Stomach smooth muscle (tissue), 2 donors: ENCODE measurements around the gene RPTOR.

ENCODE experiments used
- H3K27ac ChIP-seq: one replicate; pipeline ENCODE4 v1.7.0; 2013; ENCODE audit warnings: mild to moderate bottlenecking, low read length, inconsistent platforms
- H3K27me3 ChIP-seq, 2 donors: one replicate each; pipeline ENCODE4 v1.7.0; 2013; ENCODE audit warnings: low read length in 2 of 2; ENCODE audit not compliant: insufficient read depth in 2 of 2, control insufficient read depth in 1 of 2
- H3K36me3 ChIP-seq, 2 donors: one replicate each; pipeline ENCODE4 v1.7.0; 2013; ENCODE audit warnings: low read length in 2 of 2; ENCODE audit not compliant: control insufficient read depth in 2 of 2, insufficient read depth in 2 of 2
- H3K4me1 ChIP-seq: one replicate; pipeline ENCODE4 v1.7.0; 2013; ENCODE audit warnings: low read length; ENCODE audit not compliant: control insufficient read depth, insufficient read depth
- H3K4me3 ChIP-seq, 2 donors: one replicate each; pipeline ENCODE4 v1.7.0; 2013; ENCODE audit warnings: low read length in 2 of 2
- H3K9ac ChIP-seq, 2 donors: one replicate each; pipeline ENCODE4 v1.7.0; 2013; ENCODE audit warnings: low read length in 2 of 2, mild to moderate bottlenecking in 1 of 2
- H3K9me3 ChIP-seq, 2 donors: one replicate each; pipeline ENCODE4 v1.7.0; 2013; ENCODE audit warnings: low read length in 2 of 2; ENCODE audit not compliant: control insufficient read depth in 2 of 2
- donor health status: healthy.
- donor health status: Pancreatic carcinoma.

RPTOR gene

DNA sequence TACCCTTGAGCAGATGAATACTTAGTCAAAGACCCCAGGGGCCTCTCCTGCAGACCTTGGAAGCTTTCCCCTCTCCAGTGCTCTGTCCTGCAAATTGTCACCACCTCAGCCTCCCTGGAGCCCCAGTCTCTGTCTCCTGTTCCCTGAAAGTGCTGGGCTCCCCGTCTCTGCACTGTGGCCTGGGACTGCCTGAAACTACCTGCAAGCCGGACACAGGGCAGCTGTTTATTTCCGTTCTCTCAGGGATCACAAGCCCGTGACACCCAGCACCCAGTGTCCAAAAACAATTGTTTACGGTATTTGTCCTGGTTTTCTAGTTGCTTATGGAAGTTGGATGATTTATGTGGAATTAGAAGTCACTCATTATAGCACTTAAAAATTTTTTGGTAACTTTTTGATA, 365.4 kb downstream of the RPTOR start:
- no peak overlapping the region for H3K4me3 ChIP-seq
- H3K4me1 ChIP-seq: no peaks in the 10 kb centered on the region
- H3K9me3 ChIP-seq: no peaks in the 10 kb centered on the region
- no peak overlapping the region for H3K9ac ChIP-seq
- H3K27me3 ChIP-seq: no peaks in the 10 kb centered on the region
- H3K27ac ChIP-seq: no peak overlapping the region
- H3K36me3 ChIP-seq: peaks cover 11 to 25% of the 10 kb centered on the region in 2 donors

DNA sequence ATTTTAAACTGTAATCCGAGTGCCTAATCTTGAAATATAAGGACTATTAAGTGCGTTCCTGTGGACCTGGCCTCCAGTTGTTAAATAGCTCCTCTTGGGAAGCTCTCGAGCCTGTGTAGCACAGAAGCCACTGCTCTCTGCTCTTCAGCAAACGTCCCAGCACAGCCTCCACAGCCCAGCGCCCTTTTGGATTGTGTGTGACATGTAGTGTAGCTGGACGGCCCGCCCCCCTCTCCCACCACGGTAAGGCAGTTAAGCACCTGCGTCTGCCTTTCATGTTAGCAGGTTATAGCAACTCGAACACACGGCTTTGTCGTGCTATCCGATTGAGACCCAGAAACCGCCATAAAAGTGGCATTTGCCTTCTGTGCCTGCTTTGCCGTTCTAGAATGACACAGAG, 367.8 kb downstream of the RPTOR start:
- Histone ChIP-seq H3K4me3 (no peak overlapping the region), H3K27me3 (no peaks in the 10 kb centered on the region), H3K9ac (no peak overlapping the region), H3K27ac (no peak overlapping the region), H3K4me1 (no peaks in the 10 kb centered on the region), H3K36me3 (peaks cover 11 to 20% of the 10 kb centered on the region in 2 donors), H3K9me3 (no peaks in the 10 kb centered on the region)

DNA sequence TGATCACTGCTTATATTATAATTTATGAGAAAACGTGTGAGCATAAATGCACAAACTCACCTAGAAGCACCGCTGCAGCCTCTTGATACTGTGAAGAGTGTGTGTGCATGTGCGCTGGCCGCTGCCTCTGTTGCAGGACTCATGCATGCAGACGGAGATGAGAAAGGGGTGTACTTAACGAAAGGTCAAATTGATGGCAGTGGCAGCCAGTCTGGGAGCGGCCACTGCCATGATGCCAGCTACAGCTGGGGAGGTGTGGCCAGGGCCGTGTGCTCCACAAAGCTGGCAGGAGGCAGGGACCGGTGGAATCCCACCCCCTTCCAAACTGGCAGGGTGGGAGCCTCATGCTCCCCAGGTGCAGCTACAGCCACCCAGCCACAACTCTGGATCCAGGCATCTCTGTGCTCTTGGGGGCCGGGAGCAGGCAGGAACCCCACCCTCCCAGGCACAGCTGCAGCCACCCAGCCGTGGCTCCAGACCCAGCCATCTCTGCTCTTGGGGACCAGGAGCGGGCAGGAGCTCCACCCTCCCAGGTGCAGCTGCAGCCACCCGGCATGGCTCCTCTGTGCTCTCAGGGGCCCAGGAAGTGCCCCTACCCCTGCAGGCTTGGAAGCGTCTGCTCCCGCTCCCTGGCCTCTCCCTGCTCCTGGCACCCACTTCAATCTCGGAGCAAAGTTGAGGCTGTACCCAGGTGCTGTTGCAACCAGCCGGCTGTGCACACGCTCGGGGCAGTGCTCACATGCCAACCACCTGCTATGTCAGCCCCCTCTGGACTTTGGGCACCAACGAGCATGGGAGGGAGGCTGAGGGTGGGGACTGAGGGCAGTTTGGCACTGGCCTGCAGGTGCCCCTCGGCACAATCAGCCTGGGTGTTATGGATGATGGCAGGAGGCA, 369.5 kb downstream of the RPTOR start:
- H3K27ac ChIP-seq: no peak overlapping the region
- H3K9me3 ChIP-seq: no peaks in the 10 kb centered on the region
- no peak overlapping the region for H3K9ac ChIP-seq
- peaks cover 9 to 18% of the 10 kb centered on the region in 2 donors for H3K36me3 ChIP-seq
- H3K4me3 ChIP-seq: no peak overlapping the region
- no peaks in the 10 kb centered on the region for H3K27me3 ChIP-seq
- H3K4me1 ChIP-seq: peaks cover 6% of the 10 kb centered on the region

GRCh38 chr17:80916246-80916645, 371.6 kb downstream of the RPTOR start:
- Histone ChIP-seq H3K4me1 (peaks cover 16% of the 10 kb centered on the region), H3K9me3 (no peaks in the 10 kb centered on the region), H3K36me3 (peaks cover 9 to 13% of the 10 kb centered on the region in 2 donors)

DNA sequence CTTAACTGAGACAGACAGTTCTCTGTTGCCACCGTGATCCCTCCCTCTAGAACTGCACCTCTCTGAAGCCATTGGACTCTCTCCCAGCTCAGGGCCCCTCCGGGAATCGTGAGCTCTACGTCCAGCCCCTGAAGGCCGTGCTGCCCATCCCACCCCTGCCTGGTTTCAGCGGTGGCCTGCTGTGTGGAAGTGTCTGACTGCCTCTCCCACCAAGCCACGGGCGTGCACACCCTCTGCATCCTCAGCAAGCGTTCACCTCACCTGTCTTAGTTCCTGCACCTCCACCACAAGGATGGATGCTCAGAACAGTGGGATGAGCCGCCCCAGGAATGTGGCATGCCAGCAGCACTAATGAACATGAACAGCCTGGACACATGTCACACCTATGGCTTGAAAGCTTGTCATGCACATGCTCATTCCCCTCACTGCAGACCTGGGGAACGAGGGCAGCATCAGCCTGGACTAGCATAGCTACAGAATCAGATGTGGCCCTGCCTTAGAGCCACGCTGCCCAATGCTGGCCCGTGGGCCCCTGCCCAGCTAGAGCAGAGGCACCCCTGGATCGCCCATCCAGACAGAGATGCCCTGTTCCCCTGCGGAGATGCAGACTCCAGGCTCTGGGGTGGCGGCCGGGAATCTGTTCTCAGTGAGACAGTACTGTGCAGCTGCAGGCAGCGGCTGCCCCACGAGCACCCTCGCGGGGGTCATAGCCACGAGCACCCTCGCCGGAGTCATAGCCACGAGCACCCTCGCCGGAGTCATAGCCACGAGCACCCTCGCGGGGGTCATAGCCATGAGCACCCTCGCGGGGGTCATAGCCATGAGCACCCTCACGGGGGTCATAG, 373.3 kb downstream of the RPTOR start:
- H3K4me1 ChIP-seq: peaks cover 17% of the 10 kb centered on the region
- no peaks in the 10 kb centered on the region for H3K9me3 ChIP-seq
- H3K27me3 ChIP-seq: no peaks in the 10 kb centered on the region
- H3K36me3 ChIP-seq: peaks cover 4 to 8% of the 10 kb centered on the region in 2 donors
- no peak overlapping the region for H3K4me3 ChIP-seq
- H3K27ac ChIP-seq: no peak overlapping the region
- H3K9ac ChIP-seq: no peak overlapping the region

More at GRCh38 chr17:80916246-80916645, 371.6 kb downstream of the RPTOR start:
- H3K4me3 ChIP-seq: no peak overlapping the region
- no peak overlapping the region for H3K9ac ChIP-seq
- no peaks in the 10 kb centered on the region for H3K27me3 ChIP-seq
- no peak overlapping the region for H3K27ac ChIP-seq

DNA sequence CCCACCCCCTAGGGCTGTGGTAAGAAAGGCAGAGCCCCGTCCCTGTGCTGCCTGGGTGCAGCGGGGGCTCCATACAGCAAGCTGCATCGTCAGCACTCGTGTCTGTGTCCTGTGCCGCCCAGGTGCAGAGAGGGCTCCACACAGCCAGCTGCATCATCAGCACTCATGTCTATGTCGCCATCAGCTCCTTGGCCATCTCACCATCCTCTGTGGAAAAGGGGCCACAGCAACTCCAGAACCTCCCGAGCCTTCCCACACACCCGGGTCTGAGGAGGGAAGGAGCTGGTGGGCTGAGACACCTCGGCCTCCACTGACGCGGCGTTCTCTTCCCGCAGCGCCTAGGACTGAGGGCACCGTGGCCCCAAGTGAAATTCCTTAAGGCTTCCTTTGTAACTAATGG, 374.1 kb downstream of the RPTOR start:
- H3K9me3 ChIP-seq: no peaks in the 10 kb centered on the region
- H3K36me3 ChIP-seq: peaks cover 7 to 14% of the 10 kb centered on the region in 2 donors
- no peak overlapping the region for H3K27ac ChIP-seq
- no peak overlapping the region for H3K4me3 ChIP-seq
- H3K9ac ChIP-seq: no peak overlapping the region
- H3K4me1 ChIP-seq: peaks cover 17% of the 10 kb centered on the region
- no peaks in the 10 kb centered on the region for H3K27me3 ChIP-seq

- H3K4me1 ChIP-seq: peaks cover 17% of the 10 kb centered on the region
- H3K36me3 ChIP-seq: peaks cover 12 to 23% of the 10 kb centered on the region in 2 donors
- no peak overlapping the region for H3K27ac ChIP-seq
- H3K27me3 ChIP-seq: no peaks in the 10 kb centered on the region
- no peaks in the 10 kb centered on the region for H3K9me3 ChIP-seq
- no peak overlapping the region for H3K9ac ChIP-seq
- H3K4me3 ChIP-seq: no peak overlapping the region
Observed at GRCh38 chr17:80919331-80920311, 375.0 kb downstream of the RPTOR start.

- peaks cover 17 to 28% of the 10 kb centered on the region in 2 donors for H3K36me3 ChIP-seq
- no peaks in the 10 kb centered on the region for H3K27me3 ChIP-seq
- no peak overlapping the region for H3K4me3 ChIP-seq
- H3K9me3 ChIP-seq: no peaks in the 10 kb centered on the region
- H3K27ac ChIP-seq: no peak overlapping the region
- H3K9ac ChIP-seq: no peak overlapping the region
- H3K4me1 ChIP-seq: peaks cover 17% of the 10 kb centered on the region
Observed at GRCh38 chr17:80920441-80920840, 375.8 kb downstream of the RPTOR start.

DNA sequence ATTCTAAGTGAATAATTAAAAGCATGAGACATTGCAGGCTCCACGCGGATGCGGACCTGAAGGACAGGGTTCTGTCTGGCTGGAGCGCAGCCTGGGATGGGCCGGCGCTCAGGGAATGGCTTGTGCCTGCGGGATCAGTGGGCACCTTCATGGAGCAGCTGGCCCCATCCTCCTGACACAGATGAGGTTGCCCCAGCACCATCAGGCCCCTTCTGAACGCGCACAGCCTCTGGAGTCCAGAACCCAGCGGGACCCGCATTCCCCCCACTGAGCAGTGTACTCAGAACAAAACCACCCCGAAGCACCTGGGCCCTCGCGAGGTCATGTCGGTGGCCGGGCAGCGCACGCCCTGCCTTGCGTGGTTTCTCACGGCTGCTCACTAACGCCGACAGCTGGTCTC, 376.5 kb downstream of the RPTOR start:
- Histone ChIP-seq H3K27ac (no peak overlapping the region), H3K9me3 (no peaks in the 10 kb centered on the region), H3K4me1 (peaks cover 17% of the 10 kb centered on the region), H3K36me3 (peaks cover 24 to 30% of the 10 kb centered on the region in 2 donors), H3K27me3 (no peaks in the 10 kb centered on the region), H3K9ac (no peak overlapping the region), H3K4me3 (no peak overlapping the region)
